ENCODE data around the gene EEF2K.
"Not testable (repeated sequence)": the region's sequence is repeated elsewhere in the genome, so short reads cannot be mapped to it uniquely, and the experiment has no call there.

Gene EEF2K

GRCh38 chr16:22213236-22213635, 7.2 kb downstream of the EEF2K start:
- DNase-seq (ENCODE audit: low read depth) = no peak

DNA sequence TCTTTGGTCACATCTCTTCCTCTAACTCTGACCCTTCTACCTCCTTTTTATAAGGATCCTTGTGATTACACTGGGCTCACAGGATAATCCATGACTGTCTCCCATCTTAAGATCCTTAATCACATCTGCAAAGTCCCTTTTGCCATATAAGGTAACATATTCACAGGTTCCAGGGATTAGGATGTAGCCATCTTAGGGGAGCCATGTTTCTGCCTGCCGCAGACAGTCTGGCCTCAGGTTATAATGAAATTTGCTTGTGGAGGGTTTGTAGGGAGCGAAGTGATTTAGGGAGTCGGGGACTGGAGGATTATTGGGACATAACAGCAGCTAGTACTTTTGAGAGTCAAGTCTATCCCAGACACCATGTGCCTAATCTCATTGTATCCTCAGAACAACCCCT, 7.7 kb downstream of the EEF2K start:
- no peak for DNase-seq (ENCODE audit: low read depth)

DNA sequence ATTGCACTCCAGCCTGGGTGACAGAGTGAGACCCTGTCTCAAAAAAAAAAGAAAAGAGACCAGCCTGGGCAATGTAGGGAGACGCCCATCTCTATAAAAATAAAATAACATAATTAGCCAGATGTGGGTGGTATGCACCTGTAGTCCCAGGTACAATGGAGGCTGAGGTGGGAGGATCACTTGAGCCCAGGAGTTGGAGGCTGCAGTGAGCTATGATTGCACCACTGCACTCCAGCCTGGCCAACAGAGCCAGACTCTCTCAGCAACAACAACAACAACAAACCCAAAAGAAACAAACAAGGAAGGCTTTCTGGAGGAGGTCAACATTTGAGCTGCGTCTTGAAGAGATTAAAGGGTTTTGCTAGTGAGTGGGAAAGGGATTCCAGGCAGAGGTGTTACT, 8.3 kb downstream of the EEF2K start:
- no peak for DNase-seq (ENCODE audit: low read depth)

- no peak for DNase-seq (ENCODE audit: low read depth)
Measured at GRCh38 chr16:22214889-22215288, 8.8 kb downstream of the EEF2K start.

DNA sequence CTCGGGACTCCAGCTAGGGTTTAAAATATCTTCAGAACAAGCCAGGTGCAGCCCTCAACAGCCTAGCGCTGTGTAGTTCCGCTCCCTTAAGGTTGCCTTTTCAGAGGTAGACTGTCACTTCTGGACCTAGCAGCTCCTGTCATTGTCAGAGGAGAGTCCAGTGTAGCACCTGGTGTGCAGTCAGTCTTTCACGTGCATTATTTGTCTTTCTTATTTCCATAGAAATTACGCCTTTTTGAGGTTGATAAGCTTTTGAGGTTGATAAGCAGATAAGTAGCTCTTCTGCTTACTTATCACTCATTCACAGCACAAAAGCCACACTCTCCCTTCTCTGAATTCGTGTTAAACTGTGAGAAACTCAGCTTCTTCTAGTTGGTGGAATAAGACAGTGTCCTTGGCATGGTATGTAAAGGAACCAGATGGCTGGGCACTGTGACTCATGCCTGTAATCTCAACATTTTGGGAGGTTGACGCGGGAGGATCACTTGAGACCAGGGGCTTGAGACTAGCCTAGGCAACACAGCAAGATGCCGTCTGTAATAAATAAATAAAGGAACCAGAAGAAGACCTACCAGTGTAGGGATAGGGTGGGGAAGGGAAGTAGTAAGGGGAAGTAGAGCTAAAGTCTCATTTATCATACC, 10.2 kb downstream of the EEF2K start:
- no peak for DNase-seq (ENCODE audit: low read depth)

- not testable (repeated sequence) for DNase-seq (ENCODE audit: low read depth)
Measured at GRCh38 chr16:22216832-22217225, 10.8 kb downstream of the EEF2K start.

- no peak for DNase-seq (ENCODE audit: low read depth)
Measured at GRCh38 chr16:22217890-22218730, 12.0 kb downstream of the EEF2K start.

- DNase-seq (ENCODE audit: low read depth) = no peak
Measured at GRCh38 chr16:22219389-22220068, 13.5 kb downstream of the EEF2K start.

DNA sequence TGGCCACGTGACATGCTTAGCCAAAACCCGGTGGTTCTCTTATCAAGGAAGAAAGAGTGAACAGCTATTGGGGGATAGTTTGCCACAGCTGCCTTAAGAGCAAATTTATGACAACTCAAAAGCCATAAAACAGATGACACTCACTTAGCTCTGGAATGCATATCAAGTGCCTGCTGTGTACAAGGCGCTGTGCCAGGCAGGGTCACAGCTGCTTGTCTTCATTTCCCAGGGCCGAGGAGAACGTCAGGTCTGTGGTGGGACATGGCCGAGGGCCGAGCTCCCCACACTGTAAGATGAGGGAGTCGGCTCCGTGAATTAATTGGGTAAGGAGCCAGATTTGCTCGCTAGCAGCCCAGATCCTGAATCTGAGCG, 14.0 kb downstream of the EEF2K start:
- DNase-seq (ENCODE audit: low read depth) = no peak

DNA sequence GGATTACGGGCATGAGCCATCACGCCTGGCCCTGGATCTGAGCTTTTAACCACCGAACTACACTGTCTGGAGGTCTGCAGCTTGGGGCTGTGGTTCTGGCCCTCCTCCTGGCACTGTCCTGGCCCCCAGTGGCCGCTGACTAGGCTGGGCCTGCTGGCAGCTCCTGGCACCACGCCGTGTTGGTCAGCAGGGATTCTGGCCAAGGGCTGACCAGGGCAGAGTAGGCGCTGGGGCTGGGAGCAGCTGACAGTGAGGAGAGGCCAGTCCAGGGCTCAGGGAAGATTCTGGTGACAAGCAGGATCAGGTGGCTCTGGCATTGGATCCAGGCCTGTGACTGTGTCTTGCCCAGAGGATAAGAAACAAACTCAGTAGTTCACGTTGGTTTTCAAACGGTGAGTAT, 14.6 kb downstream of the EEF2K start:
- DNase-seq (ENCODE audit: low read depth) = no peak

- no peak for DNase-seq (ENCODE audit: low read depth)
Measured at GRCh38 chr16:22222006-22222405, 15.9 kb downstream of the EEF2K start.

- DNase-seq (ENCODE audit: low read depth) = no peak
Measured at GRCh38 chr16:22222998-22223397, 16.9 kb downstream of the EEF2K start.

GRCh38 chr16:22225060-22225459, 19.0 kb downstream of the EEF2K start:
- no peak for DNase-seq (ENCODE audit: low read depth)

- no peak for DNase-seq (ENCODE audit: low read depth)
Measured at GRCh38 chr16:22229889-22230288, 23.8 kb downstream of the EEF2K start.

DNA sequence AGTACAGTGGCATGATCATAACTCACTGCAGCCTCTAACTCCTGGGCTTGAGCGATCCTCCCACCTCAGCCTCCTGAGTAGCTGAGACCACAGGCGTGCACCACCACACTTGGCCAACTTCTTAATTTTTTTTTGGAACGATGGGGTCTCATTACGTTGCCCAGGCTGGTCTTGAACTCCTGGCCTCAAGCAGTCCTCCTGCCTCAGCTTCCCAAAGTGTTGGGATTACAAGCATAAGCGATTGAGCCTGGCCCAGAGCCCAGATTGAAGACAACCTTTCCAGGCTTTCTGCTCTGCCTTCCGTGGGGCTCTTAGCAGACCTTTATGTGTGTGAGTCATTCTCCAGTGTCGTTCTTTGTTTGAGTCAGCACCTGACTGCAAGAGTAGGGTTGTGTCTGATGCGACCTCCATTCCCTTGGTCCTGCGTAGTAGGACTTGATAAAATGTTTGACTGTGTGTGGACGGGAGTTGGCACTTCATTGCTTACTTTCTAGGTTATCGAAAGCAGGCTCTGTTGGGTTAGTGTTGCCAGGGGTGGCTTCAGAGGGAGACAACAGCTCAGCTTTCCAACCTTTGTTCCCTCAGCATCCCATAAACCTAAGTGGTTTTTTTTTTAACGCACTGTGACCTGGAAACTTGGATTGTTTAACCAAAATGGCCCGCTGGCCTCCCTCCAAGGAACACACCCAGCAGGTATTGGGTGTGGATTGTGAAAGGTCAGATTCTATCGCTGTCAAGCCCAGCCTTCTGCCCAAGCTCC, 26.4 kb downstream of the EEF2K start:
- no peak for DNase-seq (ENCODE audit: low read depth)

- DNase-seq (ENCODE audit: low read depth) = no peak
Measured at GRCh38 chr16:22233037-22233372, 26.9 kb downstream of the EEF2K start.

- no peak for DNase-seq (ENCODE audit: low read depth)
Measured at GRCh38 chr16:22235839-22236745, 30.0 kb downstream of the EEF2K start.

- no peak for DNase-seq (ENCODE audit: low read depth)
Measured at GRCh38 chr16:22239131-22239805, 33.2 kb downstream of the EEF2K start.

GRCh38 chr16:22240023-22240710, 34.1 kb downstream of the EEF2K start:
- DNase-seq (ENCODE audit: low read depth) = no peak

DNA sequence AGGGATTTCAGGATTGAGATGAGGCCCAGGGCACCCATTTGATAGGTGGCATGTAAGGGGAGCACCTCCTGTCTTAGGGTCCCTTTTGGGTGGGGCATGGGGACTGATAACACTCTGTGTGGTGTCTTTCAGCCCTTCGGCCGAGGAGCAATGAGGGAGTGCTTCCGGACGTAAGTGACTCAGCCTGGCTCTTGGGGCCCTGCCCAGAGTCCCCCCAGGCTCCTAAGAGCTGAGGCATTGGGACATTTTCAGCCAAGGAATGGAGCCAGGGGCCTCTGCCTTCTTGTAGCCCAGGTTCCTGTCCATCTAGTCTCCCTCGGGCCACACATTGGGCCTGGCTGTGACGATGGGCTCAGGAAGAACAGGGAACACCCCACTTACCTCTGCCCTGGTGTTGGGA, 44.4 kb downstream of the EEF2K start:
- DNase-seq (ENCODE audit: low read depth) = no peak
